ENCODE results near the gene SFTPA2. TPM values are rescaled to one million over a fixed set of nuclear protein-coding genes. Genes with fewer than 3 reads are reported as not detected.
"Not testable (repeated sequence)": the region's sequence is repeated elsewhere in the genome, so short reads cannot be mapped to it uniquely, and the experiment has no call there.

SFTPA2 gene
- total RNA-seq, 1 experiment from 2014 or later, result not detected

- intact Hi-C loops (cut with micrococcal nuclease); POLR2A ChIA-PET; H3K9me3 Mint-ChIP-seq (ENCODE audit: unreplicated experiment); H3K36me3 Mint-ChIP-seq (ENCODE audit: insufficient read depth, unreplicated experiment); BruUV-seq (replicated peaks); H3K4me1 Mint-ChIP-seq (ENCODE audit: insufficient read depth, unreplicated experiment); CTCF ChIA-PET; H3K4me3 Mint-ChIP-seq (ENCODE audit: unreplicated experiment); DNase-seq (ENCODE audit: unreplicated experiment); H3K27ac Mint-ChIP-seq (ENCODE audit: low read depth, unreplicated experiment): not testable (repeated sequence)
- peaks cover 11% of the 10 kb centered on the region for H3K27me3 Mint-ChIP-seq (ENCODE audit: insufficient read depth, unreplicated experiment)
These were observed 37.7 kb downstream of the SFTPA2 start for GRCh38 chr10:79522464-79522863.

GRCh38 chr10:79521751-79522150 is 38.5 kb downstream of the SFTPA2 start:
- intact Hi-C loops (cut with micrococcal nuclease); H3K36me3 Mint-ChIP-seq (ENCODE audit: insufficient read depth, unreplicated experiment); H3K4me1 Mint-ChIP-seq (ENCODE audit: insufficient read depth, unreplicated experiment); H3K4me3 Mint-ChIP-seq (ENCODE audit: unreplicated experiment); CTCF ChIA-PET; POLR2A ChIA-PET; BruUV-seq (replicated peaks); H3K27ac Mint-ChIP-seq (ENCODE audit: low read depth, unreplicated experiment); DNase-seq (ENCODE audit: unreplicated experiment); H3K9me3 Mint-ChIP-seq (ENCODE audit: unreplicated experiment): not testable (repeated sequence)
- H3K27me3 Mint-ChIP-seq (ENCODE audit: insufficient read depth, unreplicated experiment), result peaks cover 11% of the 10 kb centered on the region

- CTCF ChIA-PET, result not testable (repeated sequence)
These were observed 42.6 kb downstream of the SFTPA2 start for GRCh38 chr10:79517567-79517966.

GRCh38 chr10:79516532-79517205 is 43.5 kb downstream of the SFTPA2 start:
- H3K27ac Mint-ChIP-seq (ENCODE audit: low read depth, unreplicated experiment); H3K4me3 Mint-ChIP-seq (ENCODE audit: unreplicated experiment); BruUV-seq (replicated peaks); DNase-seq (ENCODE audit: unreplicated experiment); CTCF ChIA-PET; intact Hi-C loops (cut with micrococcal nuclease); POLR2A ChIA-PET; H3K4me1 Mint-ChIP-seq (ENCODE audit: insufficient read depth, unreplicated experiment); H3K9me3 Mint-ChIP-seq (ENCODE audit: unreplicated experiment); H3K36me3 Mint-ChIP-seq (ENCODE audit: insufficient read depth, unreplicated experiment): not testable (repeated sequence)
- H3K27me3 Mint-ChIP-seq (ENCODE audit: insufficient read depth, unreplicated experiment), result peaks cover 18% of the 10 kb centered on the region

More at GRCh38 chr10:79517567-79517966, 42.6 kb downstream of the SFTPA2 start:
- H3K27ac Mint-ChIP-seq (ENCODE audit: low read depth, unreplicated experiment); POLR2A ChIA-PET; H3K9me3 Mint-ChIP-seq (ENCODE audit: unreplicated experiment); intact Hi-C loops (cut with micrococcal nuclease); BruUV-seq (replicated peaks); H3K36me3 Mint-ChIP-seq (ENCODE audit: insufficient read depth, unreplicated experiment); H3K4me1 Mint-ChIP-seq (ENCODE audit: insufficient read depth, unreplicated experiment); DNase-seq (ENCODE audit: unreplicated experiment); H3K4me3 Mint-ChIP-seq (ENCODE audit: unreplicated experiment): not testable (repeated sequence)
- H3K27me3 Mint-ChIP-seq (ENCODE audit: insufficient read depth, unreplicated experiment), result peaks cover 22% of the 10 kb centered on the region

- peaks cover 18% of the 10 kb centered on the region for H3K27me3 Mint-ChIP-seq (ENCODE audit: insufficient read depth, unreplicated experiment)
- H3K9me3 Mint-ChIP-seq (ENCODE audit: unreplicated experiment); intact Hi-C loops (cut with micrococcal nuclease); DNase-seq (ENCODE audit: unreplicated experiment); POLR2A ChIA-PET; H3K27ac Mint-ChIP-seq (ENCODE audit: low read depth, unreplicated experiment); CTCF ChIA-PET; H3K36me3 Mint-ChIP-seq (ENCODE audit: insufficient read depth, unreplicated experiment); H3K4me1 Mint-ChIP-seq (ENCODE audit: insufficient read depth, unreplicated experiment); BruUV-seq (replicated peaks); H3K4me3 Mint-ChIP-seq (ENCODE audit: unreplicated experiment): not testable (repeated sequence)
These were observed 48.2 kb downstream of the SFTPA2 start, which contains the start of gene EIF5AL1 for GRCh38 chr10:79511891-79512583. TSS of gene EIF5AL1 (plus strand) at chr10:79512533. CDS start at chr10:79512650, 117 bp downstream.

- H3K27ac Mint-ChIP-seq (ENCODE audit: low read depth, unreplicated experiment); BruUV-seq (replicated peaks); H3K4me1 Mint-ChIP-seq (ENCODE audit: insufficient read depth, unreplicated experiment); DNase-seq (ENCODE audit: unreplicated experiment); POLR2A ChIA-PET; H3K4me3 Mint-ChIP-seq (ENCODE audit: unreplicated experiment); intact Hi-C loops (cut with micrococcal nuclease); H3K9me3 Mint-ChIP-seq (ENCODE audit: unreplicated experiment); H3K36me3 Mint-ChIP-seq (ENCODE audit: insufficient read depth, unreplicated experiment); CTCF ChIA-PET: not testable (repeated sequence)
- H3K27me3 Mint-ChIP-seq (ENCODE audit: insufficient read depth, unreplicated experiment), result peaks cover 23% of the 10 kb centered on the region
These were observed 50.2 kb downstream of the SFTPA2 start for GRCh38 chr10:79509934-79510508.

GRCh38 chr10:79509306-79509933 is 50.8 kb downstream of the SFTPA2 start:
- POLR2A ChIA-PET; H3K4me1 Mint-ChIP-seq (ENCODE audit: insufficient read depth, unreplicated experiment); H3K4me3 Mint-ChIP-seq (ENCODE audit: unreplicated experiment): not testable (repeated sequence)

GRCh38 chr10:79508245-79508644 is 52.0 kb downstream of the SFTPA2 start:
- CTCF ChIA-PET, result not testable (repeated sequence)

More at GRCh38 chr10:79509306-79509933, 50.8 kb downstream of the SFTPA2 start:
- H3K36me3 Mint-ChIP-seq (ENCODE audit: insufficient read depth, unreplicated experiment); CTCF ChIA-PET; DNase-seq (ENCODE audit: unreplicated experiment); H3K9me3 Mint-ChIP-seq (ENCODE audit: unreplicated experiment); intact Hi-C loops (cut with micrococcal nuclease); H3K27ac Mint-ChIP-seq (ENCODE audit: low read depth, unreplicated experiment); BruUV-seq (replicated peaks): not testable (repeated sequence)
- H3K27me3 Mint-ChIP-seq (ENCODE audit: insufficient read depth, unreplicated experiment), result peaks cover 23% of the 10 kb centered on the region

More at GRCh38 chr10:79508245-79508644, 52.0 kb downstream of the SFTPA2 start:
- H3K27ac Mint-ChIP-seq (ENCODE audit: low read depth, unreplicated experiment); POLR2A ChIA-PET; H3K4me3 Mint-ChIP-seq (ENCODE audit: unreplicated experiment); DNase-seq (ENCODE audit: unreplicated experiment); H3K36me3 Mint-ChIP-seq (ENCODE audit: insufficient read depth, unreplicated experiment); H3K4me1 Mint-ChIP-seq (ENCODE audit: insufficient read depth, unreplicated experiment); BruUV-seq (replicated peaks); H3K9me3 Mint-ChIP-seq (ENCODE audit: unreplicated experiment); intact Hi-C loops (cut with micrococcal nuclease): not testable (repeated sequence)
- peaks cover 33% of the 10 kb centered on the region for H3K27me3 Mint-ChIP-seq (ENCODE audit: insufficient read depth, unreplicated experiment)

All from MCF 10A (cell line).